Lower lobe of right lung (tissue), 2 donors: ENCODE measurements around the gene FXYD5. TPM values are rescaled to one million over a fixed set of nuclear protein-coding genes. Genes with fewer than 3 reads are reported as not detected.

Experiments
- ATAC-seq, 2 donors: fragments of 200-7000 bp; cut with Tn5 transposase; one replicate each; pipeline ENCODE4 v1.9.1; 2020 to 2022; ENCODE audit warnings: mild to moderate bottlenecking in 2 of 2, moderate library complexity in 2 of 2
- DNase-seq: peaks from one replicate; pipeline ENCODE4 v3.0.0-alpha.2; 2020
- H3K27ac ChIP-seq: fragments of 200-600 bp; one replicate; pipeline ENCODE4 v1.8.0; 2022
- H3K27me3 ChIP-seq: fragments of 200-600 bp; one replicate; pipeline ENCODE4 v1.8.0; 2022; ENCODE audit warnings: low read depth
- H3K36me3 ChIP-seq: fragments of 200-600 bp; one replicate; pipeline ENCODE4 v1.8.0; 2022; ENCODE audit warnings: mild to moderate bottlenecking
- H3K4me1 ChIP-seq: fragments of 200-600 bp; one replicate; pipeline ENCODE4 v1.8.0; 2022
- H3K4me3 ChIP-seq: fragments of 200-600 bp; one replicate; pipeline ENCODE4 v1.8.0; 2022; ENCODE audit warnings: mild to moderate bottlenecking
- H3K9me3 ChIP-seq: fragments of 200-600 bp; one replicate; pipeline ENCODE4 v1.8.0; 2022
- intact Hi-C: fragments of 100-400 bp; cut with DNase I; formaldehyde crosslinking; loops from one replicate; pipeline ENCODE4 v1.11.0; 2022
- total RNA-seq: library from RNA; stranded (reverse); fragmentation: NEBNext Ultra II Directional; extraction: Animal tissue kit (Norgen Biotek cat#: 25700); gene quantifications from one replicate; pipeline ENCODE4 v1.2.1, GENCODE V29; 2021
- TF ChIP-seq, protein P1 (sequence below): fragments of 200-600 bp; IDR thresholded peaks from one replicate; pipeline ENCODE4 v1.8.0; 2022; ENCODE audit warnings: antibody characterized with exemption, mild to moderate bottlenecking
- donor health status: DM: no; HTN: yes; CAD: no; lungs with severe emphysema.

Gene FXYD5
- total RNA-seq, 1 donor from 2014 or later: 152 TPM

DNA sequence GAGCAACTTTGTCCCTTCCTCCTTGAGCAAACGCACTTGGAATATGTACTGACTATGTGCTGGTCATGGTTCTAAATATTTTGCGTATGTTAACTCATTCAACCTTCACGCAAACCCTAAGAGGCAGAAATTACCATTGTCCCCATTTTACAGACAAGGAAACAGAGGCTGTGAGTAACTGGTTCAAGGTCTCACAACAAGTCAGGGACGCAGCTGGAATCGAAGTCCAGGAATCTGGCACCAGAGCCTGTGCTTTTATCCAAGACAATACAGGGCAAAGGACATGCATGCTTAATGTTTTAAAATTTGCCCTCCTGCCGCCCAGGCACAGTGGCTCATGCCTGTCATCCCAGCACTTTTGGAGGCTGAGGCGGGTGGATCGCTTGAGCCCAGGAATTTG, 5.1 kb downstream of the FXYD5 start:
- peaks cover 69% of the 10 kb centered on the region for H3K36me3 ChIP-seq
- intact Hi-C loops: no loop called here

DNA sequence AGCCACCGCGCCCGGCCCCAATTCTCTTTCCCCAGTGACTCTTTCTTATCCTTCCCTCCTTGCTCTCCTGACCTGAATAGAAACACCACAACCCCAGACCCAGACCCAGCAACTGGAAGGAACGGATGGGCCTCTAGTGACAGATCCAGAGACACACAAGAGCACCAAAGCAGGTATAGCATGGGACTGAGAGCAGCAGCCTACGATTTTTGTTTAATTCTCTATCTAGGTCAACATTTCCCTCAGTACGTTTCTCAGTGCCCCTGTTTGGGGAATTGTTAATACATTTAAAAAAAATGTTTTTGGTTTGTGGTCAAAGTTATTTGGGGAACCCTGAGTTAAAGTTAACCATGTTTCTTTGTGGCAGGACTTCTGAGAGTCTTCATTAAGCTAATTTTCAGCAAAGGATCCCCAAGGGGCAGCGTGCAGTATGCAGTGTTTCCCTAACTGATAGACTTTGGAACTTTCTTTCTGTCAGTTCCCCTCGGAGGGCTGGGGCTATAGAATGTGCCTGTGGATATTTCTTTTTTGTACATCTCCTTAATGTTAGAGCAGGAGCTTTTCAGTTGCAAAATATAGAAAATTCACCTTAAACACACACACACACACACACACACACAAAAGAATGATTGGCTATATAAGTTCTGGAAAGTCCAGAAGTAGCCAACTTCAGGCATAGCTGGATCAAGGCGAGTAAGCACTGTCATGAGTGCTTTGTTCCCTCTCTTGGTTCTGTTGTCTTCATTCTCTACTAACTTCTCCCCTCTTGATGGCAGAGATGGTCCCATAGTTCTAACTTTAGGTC, 6.3 kb downstream of the FXYD5 start:
- Histone ChIP-seq H3K9me3 (peaks cover 23% of the 10 kb centered on the region), H3K27ac (no peak overlapping the region), H3K4me3 (no peak overlapping the region), H3K4me1 (no peaks in the 10 kb centered on the region), H3K36me3 (peaks cover 79% of the 10 kb centered on the region), H3K27me3 (no peaks in the 10 kb centered on the region)
- TF ChIP-seq, protein P1, sequence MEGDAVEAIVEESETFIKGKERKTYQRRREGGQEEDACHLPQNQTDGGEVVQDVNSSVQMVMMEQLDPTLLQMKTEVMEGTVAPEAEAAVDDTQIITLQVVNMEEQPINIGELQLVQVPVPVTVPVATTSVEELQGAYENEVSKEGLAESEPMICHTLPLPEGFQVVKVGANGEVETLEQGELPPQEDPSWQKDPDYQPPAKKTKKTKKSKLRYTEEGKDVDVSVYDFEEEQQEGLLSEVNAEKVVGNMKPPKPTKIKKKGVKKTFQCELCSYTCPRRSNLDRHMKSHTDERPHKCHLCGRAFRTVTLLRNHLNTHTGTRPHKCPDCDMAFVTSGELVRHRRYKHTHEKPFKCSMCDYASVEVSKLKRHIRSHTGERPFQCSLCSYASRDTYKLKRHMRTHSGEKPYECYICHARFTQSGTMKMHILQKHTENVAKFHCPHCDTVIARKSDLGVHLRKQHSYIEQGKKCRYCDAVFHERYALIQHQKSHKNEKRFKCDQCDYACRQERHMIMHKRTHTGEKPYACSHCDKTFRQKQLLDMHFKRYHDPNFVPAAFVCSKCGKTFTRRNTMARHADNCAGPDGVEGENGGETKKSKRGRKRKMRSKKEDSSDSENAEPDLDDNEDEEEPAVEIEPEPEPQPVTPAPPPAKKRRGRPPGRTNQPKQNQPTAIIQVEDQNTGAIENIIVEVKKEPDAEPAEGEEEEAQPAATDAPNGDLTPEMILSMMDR: no peak
- intact Hi-C loops: no loop called here
- ATAC-seq (no peak), DNase-seq (no peak)

More for the DNA sequence above, 5.1 kb downstream of the FXYD5 start:
- ATAC-seq: no peak
- Histone ChIP-seq H3K27ac (no peak overlapping the region), H3K4me3 (no peak overlapping the region), H3K4me1 (peaks cover 7% of the 10 kb centered on the region), H3K9me3 (peaks cover 16% of the 10 kb centered on the region), H3K27me3 (no peaks in the 10 kb centered on the region)
- TF ChIP-seq, protein P1: no peak
- DNase-seq: no peak

DNA sequence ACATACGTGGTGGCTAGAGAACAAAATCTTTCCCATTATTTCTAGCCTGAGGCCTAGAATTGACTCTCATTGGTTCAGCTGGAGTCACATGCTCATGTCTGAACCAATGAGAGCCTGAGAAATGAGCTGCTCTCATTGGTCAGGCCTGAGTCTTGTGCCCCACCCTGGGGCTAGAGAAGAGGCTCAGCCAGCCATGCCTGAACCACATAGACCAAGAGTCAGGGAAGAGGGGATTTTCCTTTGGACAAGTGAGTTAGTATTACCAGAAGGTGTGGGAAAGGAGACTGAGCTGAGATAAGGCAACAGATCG, 6.9 kb downstream of the FXYD5 start:
- TF ChIP-seq, protein P1: no peak
- ATAC-seq (no peak), DNase-seq (no peak)
- Histone ChIP-seq H3K4me3 (no peak overlapping the region), H3K36me3 (peaks cover 85% of the 10 kb centered on the region), H3K4me1 (no peaks in the 10 kb centered on the region), H3K27ac (no peak overlapping the region), H3K9me3 (peaks cover 29% of the 10 kb centered on the region), H3K27me3 (no peaks in the 10 kb centered on the region)
- intact Hi-C loops: no loop called here

DNA sequence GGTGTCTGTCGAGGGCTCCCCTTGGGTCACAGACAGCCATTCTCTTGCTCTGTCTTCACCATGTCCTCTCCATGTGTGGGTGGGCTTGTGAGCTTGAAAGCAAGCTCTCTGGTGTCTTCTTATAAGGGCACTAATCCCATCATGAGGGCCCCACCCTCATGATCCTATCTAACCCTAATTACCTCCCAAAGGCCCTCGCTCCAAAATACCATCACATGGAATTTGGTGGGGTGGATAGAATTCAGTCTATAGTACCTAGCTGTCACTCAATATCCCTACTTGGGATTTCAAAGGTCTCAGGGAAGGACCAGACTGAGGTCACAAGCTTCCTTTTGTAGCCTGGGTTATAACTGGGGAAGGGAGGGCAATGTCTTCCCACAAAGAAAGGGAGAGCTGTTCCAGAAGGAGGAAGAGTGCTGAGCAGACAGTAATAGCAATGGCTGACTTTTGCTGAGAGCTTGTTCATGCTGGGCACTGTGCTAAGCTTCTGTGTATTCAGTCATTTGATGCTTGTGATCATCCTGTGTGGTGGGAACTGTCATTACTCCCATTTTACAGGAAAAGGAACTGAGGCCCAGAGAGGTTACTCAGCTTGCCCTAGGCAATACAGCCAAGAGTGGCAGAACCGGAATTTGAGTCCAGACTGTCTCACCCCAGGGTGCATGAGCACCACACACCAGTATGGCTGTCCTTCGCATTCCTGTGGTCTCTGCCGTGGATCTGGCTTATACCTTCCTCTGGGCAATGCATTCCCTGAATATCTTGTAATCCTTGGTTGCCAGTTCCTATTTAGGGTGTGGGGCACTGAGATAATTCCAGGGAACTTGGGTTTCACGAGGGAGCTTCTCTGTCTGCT, 8.2 kb downstream of the FXYD5 start:
- Histone ChIP-seq H3K27me3 (no peaks in the 10 kb centered on the region), H3K36me3 (peaks cover 79% of the 10 kb centered on the region), H3K9me3 (peaks cover 35% of the 10 kb centered on the region), H3K27ac (no peak overlapping the region), H3K4me1 (peaks cover 6% of the 10 kb centered on the region), H3K4me3 (no peak overlapping the region)
- no peak for DNase-seq
- intact Hi-C loops: no loop called here
- TF ChIP-seq, protein P1: no peak
- no peak for ATAC-seq

DNA sequence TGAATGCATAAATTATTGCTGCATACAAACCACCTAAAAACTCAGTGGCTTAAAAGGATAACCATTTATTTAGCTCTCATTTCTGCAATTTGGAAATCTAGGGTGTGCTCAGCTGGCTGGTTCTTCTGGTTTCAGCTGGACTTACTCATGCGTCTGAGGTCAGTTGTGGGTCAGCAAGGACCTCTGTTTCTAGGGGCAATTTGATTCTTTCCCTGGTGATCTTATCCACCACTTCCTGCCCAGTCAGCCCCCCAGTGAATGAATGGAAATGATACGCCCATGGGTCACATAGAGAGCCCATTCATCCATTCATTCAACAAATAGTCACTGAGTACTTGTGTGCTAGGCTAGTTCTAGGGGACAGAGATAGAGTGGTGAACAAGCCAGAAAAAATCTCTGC, 9.9 kb downstream of the FXYD5 start:
- Histone ChIP-seq H3K4me3 (no peak overlapping the region), H3K4me1 (peaks cover 6% of the 10 kb centered on the region), H3K27me3 (no peaks in the 10 kb centered on the region), H3K9me3 (peaks cover 35% of the 10 kb centered on the region), H3K36me3 (peaks cover 66% of the 10 kb centered on the region), H3K27ac (no peak overlapping the region)
- TF ChIP-seq, protein P1: no peak
- DNase-seq: no peak
- intact Hi-C loops: no loop called here
- no peak for ATAC-seq
